T47D (cell line): ENCODE data around the gene DNAL1.

Source experiments
- DNase-seq, 2 experiments: peaks; one replicate each; pipeline versions ENCODE4 v3.0.0 to v3.0.0-alpha.2; 2011 to 2012; ENCODE audit warnings: low read depth in 1 of 2, low spot score in 1 of 2
- JUND ChIP-seq: IDR thresholded peaks from 2 replicates; pipeline ENCODE4 v1.6.1; 2012; ENCODE audit warnings: low read depth
- in situ Hi-C: cut with HindIII; loops from 2 replicates; pipeline ENCODE4 v1.10.0; 2016; ENCODE audit warnings: low sequenced_read_pairs, low pct_unique_long_range_greater_than_20kb

DNAL1 gene

GRCh38 chr14:73726025-73726961 is 81.5 kb downstream of the DNAL1 start:
- no peak for TF ChIP-seq JUND

GRCh38 chr14:73727166-73727565 is 82.4 kb downstream of the DNAL1 start:
- in situ Hi-C loops: no loop called here
- DNase-seq: no peak
- no peak for TF ChIP-seq JUND

More at GRCh38 chr14:73726025-73726961, 81.5 kb downstream of the DNAL1 start:
- in situ Hi-C loops: no loop called here
- DNase-seq: no peak

- in situ Hi-C loops: no loop called here
- TF ChIP-seq JUND: no peak
- DNase-seq: peak; percentile 89
Observed at GRCh38 chr14:73728717-73729330, 84.0 kb downstream of the DNAL1 start.

GRCh38 chr14:73729556-73730265 is 84.9 kb downstream of the DNAL1 start:
- DNase-seq: no peak
- no peak for TF ChIP-seq JUND
- in situ Hi-C loops: no loop called here

- DNase-seq: peak; percentile 78 to 84
- in situ Hi-C loops: no loop called here
- no peak for TF ChIP-seq JUND
Observed at GRCh38 chr14:73731111-73731510, 86.3 kb downstream of the DNAL1 start.

DNA sequence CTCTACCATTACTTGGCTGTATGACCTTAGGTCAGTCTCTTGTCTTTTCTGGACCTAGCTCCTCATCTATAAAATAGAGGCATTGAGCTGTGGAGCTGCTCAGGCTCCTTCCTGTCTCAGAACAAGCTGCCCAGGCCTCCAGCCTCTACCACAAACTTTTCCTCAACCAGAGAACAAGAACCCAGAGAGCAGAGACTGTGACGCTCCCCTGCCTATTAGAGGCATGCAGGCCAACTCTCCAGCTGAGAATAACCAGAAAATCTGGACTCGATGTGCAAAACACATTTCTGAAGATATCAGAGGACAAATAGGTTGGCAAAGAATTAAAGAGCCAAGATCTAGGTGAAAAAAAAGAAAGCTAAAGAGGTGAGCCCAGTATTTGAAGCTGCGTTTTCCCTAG is 87.2 kb downstream of the DNAL1 start:
- in situ Hi-C loops: no loop called here
- DNase-seq: no peak

GRCh38 chr14:73736842-73737241 is 92.1 kb downstream of the DNAL1 start:
- in situ Hi-C loops: no loop called here
- DNase-seq: no peak
- TF ChIP-seq JUND: no peak

More for the DNA sequence above, 87.2 kb downstream of the DNAL1 start:
- TF ChIP-seq JUND: no peak

GRCh38 chr14:73738518-73739173 is 93.9 kb downstream of the DNAL1 start:
- no peak for DNase-seq
- in situ Hi-C loops: no loop called here
- no peak for TF ChIP-seq JUND

GRCh38 chr14:73739174-73739898 is 94.5 kb downstream of the DNAL1 start:
- no peak for TF ChIP-seq JUND
- in situ Hi-C loops: no loop called here

GRCh38 chr14:73739899-73740617 is 95.3 kb downstream of the DNAL1 start:
- in situ Hi-C loops: no loop called here

More at GRCh38 chr14:73739174-73739898, 94.5 kb downstream of the DNAL1 start:
- no peak for DNase-seq

DNA sequence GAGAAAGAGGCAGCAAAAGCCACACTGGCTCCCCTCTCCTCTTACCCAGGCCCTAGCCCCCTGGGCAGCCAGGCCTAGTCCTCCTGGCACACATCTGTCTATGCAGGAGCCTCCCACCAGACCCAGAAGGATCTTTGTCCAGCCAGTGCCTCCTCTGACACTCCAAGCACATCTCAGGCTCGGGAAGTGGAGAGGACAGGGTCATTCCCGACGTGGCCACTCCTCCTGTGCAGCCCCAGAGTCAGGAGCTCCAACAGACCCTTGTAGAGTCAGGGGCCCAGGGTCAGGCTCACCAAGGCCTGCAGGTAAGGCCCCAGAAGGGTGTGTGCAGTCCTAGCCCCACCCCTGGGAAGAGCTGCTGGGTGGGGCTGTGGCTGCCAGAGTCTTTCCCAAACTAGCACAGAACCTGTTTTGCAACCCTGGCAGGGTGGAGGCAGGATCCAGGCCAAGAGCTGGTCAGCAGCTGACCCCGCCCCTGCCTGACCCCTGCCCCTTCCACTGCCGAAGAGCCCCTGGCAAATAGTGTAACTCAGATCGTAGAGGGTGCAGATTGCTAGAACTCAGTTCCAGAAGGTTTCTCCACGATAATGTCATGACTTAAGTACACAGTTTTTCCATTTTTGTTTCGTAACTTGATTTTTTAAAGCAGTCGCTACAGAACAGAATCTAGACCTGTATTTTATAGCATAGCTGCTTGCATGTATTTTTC is 96.0 kb downstream of the DNAL1 start:
- peak; percentile 94 to 96 for DNase-seq
- in situ Hi-C loops: no loop called here
- TF ChIP-seq JUND: no peak

More at GRCh38 chr14:73739899-73740617, 95.3 kb downstream of the DNAL1 start:
- TF ChIP-seq JUND: no peak
- DNase-seq: peak in 1 of 2 experiments; percentile 58
